Loucy (cell line): ENCODE results near the gene FLT1.

Experiments used
- H2AFZ ChIP-seq: fragments of 200-600 bp; sonication (generic); 2 replicates; pipeline ENCODE4 v1.6.0; 2016; ENCODE audit warnings: antibody characterized with exemption, mild to moderate bottlenecking, low read length, moderate library complexity
- H3F3A ChIP-seq: fragments of 200-600 bp; 2 replicates; pipeline ENCODE4 v1.6.0; 2016; ENCODE audit warnings: antibody characterized with exemption, low read depth, mild to moderate bottlenecking
- H3K27me3 ChIP-seq: fragments of 200-600 bp; sonication (generic); 2 replicates; pipeline ENCODE4 v1.6.1; 2014; ENCODE audit warnings: low read length, mild to moderate bottlenecking; ENCODE audit not compliant: insufficient read depth, poor library complexity, severe bottlenecking
- H3K36me3 ChIP-seq: fragments of 200-600 bp; sonication (generic); 2 replicates; pipeline ENCODE4 v1.6.1; 2016; ENCODE audit warnings: low read length; ENCODE audit not compliant: insufficient read depth
- H3K4me1 ChIP-seq: fragments of 200-600 bp; sonication (generic); 2 replicates; pipeline ENCODE4 v1.5.1; 2014; ENCODE audit warnings: low read length, mild to moderate bottlenecking; ENCODE audit not compliant: insufficient read depth, poor library complexity, severe bottlenecking
- H3K4me2 ChIP-seq: fragments of 200-600 bp; sonication (generic); 2 replicates; pipeline ENCODE4 v1.6.0; 2014; ENCODE audit warnings: antibody characterized with exemption, low read length, low read depth, mild to moderate bottlenecking; ENCODE audit not compliant: poor library complexity, severe bottlenecking
- H3K4me3 ChIP-seq: fragments of 200-600 bp; sonication (generic); 2 replicates; pipeline ENCODE4 v1.5.1; 2014; ENCODE audit warnings: low read length, mild to moderate bottlenecking, mixed read lengths; ENCODE audit not compliant: poor library complexity, severe bottlenecking
- H3K79me2 ChIP-seq: fragments of 200-600 bp; sonication (generic); 2 replicates; pipeline ENCODE4 v1.6.1; 2014; ENCODE audit warnings: low read length; ENCODE audit not compliant: insufficient read depth
- H3K9ac ChIP-seq: fragments of 200-600 bp; sonication (generic); 2 replicates; pipeline ENCODE4 v1.6.0; 2014; ENCODE audit warnings: mild to moderate bottlenecking, low read depth, low read length, moderate library complexity; ENCODE audit not compliant: poor library complexity, severe bottlenecking
- H3K9me2 ChIP-seq: fragments of 200-600 bp; sonication (generic); replicated peaks from 2 replicates; pipeline ENCODE4 v1.6.1; 2016; ENCODE audit warnings: low read depth, low read length, mixed read lengths
- H3K9me3 ChIP-seq: fragments of 200-600 bp; sonication (generic); 2 replicates; pipeline ENCODE4 v1.6.1; 2014; ENCODE audit warnings: mild to moderate bottlenecking, antibody characterized with exemption, low read length, low read depth; ENCODE audit not compliant: insufficient read depth
- H4K20me1 ChIP-seq: fragments of 200-600 bp; sonication (generic); 2 replicates; pipeline ENCODE4 v1.6.0; 2014; ENCODE audit warnings: antibody characterized with exemption, low read length, mild to moderate bottlenecking; ENCODE audit not compliant: insufficient read depth, poor library complexity, severe bottlenecking
- EZH2phosphoT487 ChIP-seq: fragments of 200-600 bp; IDR thresholded peaks from 2 replicates; pipeline ENCODE4 v1.6.1; 2018; ENCODE audit warnings: antibody characterized with exemption, mild to moderate bottlenecking, moderate library complexity, borderline replicate concordance
- TF ChIP-seq, protein P1 (sequence below): fragments of 200-600 bp; sonication (generic); conservative IDR thresholded peaks from 2 replicates; pipeline ENCODE4 v1.5.1; 2014; ENCODE audit warnings: mild to moderate bottlenecking, antibody characterized with exemption, low read length

The FLT1 gene

DNA sequence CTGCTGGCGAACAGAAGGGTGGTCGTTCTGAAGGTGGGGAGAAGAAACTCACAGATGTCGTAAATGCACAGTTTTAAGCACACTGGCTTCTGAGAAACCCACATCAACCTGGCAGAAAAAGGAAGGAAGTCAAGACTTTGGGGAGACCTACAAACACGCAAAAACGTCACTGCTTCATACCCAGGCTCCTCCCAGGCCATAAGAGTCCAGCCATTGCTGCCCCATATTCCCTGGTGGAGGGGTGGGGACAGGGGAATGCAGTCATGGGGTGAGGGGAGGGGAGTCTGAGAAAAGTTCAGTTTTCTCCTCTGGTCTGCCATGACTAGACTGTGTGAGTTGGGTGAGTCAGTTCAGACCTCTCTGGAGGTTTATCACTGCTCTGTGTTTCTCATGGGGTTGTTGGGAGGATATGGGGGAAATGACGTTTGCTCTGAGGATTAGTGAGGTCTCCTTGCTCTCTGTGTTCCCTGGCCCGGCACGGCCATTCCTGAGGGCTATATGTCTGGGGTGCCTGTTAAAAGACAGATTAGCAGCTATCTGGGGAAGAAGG lies 139.0 kb downstream of the FLT1 start:
- H2AFZ ChIP-seq = peak overlapping the region; percentile 28; the same call in 1 of the 2 replicates
- no peaks in the 10 kb centered on the region for H3K9me3 ChIP-seq
- no peaks in the 10 kb centered on the region for H3K36me3 ChIP-seq
- H3K9me2 ChIP-seq = no peaks in the 10 kb centered on the region
- H3K4me2 ChIP-seq = peak overlapping the region; percentile 41
- H3K9ac ChIP-seq = peak overlapping the region; percentile 19
- H3K4me1 ChIP-seq = peaks cover 32% of the 10 kb centered on the region
- no peaks in the 10 kb centered on the region for H3K79me2 ChIP-seq
- no peak for TF ChIP-seq EZH2phosphoT487
- TF ChIP-seq, protein P1, sequence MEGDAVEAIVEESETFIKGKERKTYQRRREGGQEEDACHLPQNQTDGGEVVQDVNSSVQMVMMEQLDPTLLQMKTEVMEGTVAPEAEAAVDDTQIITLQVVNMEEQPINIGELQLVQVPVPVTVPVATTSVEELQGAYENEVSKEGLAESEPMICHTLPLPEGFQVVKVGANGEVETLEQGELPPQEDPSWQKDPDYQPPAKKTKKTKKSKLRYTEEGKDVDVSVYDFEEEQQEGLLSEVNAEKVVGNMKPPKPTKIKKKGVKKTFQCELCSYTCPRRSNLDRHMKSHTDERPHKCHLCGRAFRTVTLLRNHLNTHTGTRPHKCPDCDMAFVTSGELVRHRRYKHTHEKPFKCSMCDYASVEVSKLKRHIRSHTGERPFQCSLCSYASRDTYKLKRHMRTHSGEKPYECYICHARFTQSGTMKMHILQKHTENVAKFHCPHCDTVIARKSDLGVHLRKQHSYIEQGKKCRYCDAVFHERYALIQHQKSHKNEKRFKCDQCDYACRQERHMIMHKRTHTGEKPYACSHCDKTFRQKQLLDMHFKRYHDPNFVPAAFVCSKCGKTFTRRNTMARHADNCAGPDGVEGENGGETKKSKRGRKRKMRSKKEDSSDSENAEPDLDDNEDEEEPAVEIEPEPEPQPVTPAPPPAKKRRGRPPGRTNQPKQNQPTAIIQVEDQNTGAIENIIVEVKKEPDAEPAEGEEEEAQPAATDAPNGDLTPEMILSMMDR = no peak
- peaks cover 8% of the 10 kb centered on the region for H3K27me3 ChIP-seq
- H3F3A ChIP-seq = no peaks in the 10 kb centered on the region
- no peaks in the 10 kb centered on the region for H4K20me1 ChIP-seq
- H3K4me3 ChIP-seq = peak overlapping the region; percentile 18

DNA sequence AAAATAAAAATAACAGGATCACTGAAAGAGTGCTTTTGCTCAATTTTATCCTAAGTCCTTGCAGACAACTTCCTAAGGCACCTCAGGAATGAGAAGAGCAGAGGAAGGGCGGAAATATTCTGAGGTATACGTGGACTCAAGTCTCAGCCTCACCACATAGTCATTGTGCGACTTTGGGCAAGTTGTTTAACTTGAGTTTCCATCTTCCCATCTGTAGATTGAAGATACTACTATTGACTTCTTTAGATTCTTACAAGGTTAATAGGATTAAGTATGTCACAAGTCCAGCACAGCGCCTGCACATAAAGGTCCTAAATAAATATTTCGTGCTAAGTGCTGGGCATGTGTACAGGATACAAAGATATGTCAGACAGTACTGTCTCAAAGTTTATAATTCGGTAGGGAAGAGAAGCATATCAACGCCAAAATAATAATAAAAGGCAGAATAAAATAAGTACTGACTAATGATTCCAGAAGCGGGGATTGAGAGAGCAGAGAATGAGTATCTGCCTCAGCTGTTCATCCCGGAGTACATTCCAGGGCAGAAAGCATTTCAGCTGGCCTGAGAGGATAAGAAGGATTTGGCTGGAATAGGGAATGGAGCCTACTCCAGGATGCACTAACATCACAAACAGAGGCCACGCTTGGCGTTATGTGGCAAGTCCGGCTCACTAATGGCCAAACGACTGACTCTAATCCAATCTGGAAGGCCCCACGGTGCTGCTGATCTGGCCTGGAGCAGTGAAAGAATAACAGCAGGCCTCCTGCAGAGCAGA lies 139.7 kb downstream of the FLT1 start:
- no peaks in the 10 kb centered on the region for H4K20me1 ChIP-seq
- peaks cover 32% of the 10 kb centered on the region for H3K4me1 ChIP-seq
- H2AFZ ChIP-seq = peak overlapping the region; percentile 28; the same call in 1 of the 2 replicates
- peaks cover 8% of the 10 kb centered on the region for H3K27me3 ChIP-seq
- peak overlapping the region; percentile 41 for H3K4me2 ChIP-seq
- no peaks in the 10 kb centered on the region for H3K9me3 ChIP-seq
- no peaks in the 10 kb centered on the region for H3K36me3 ChIP-seq
- TF ChIP-seq, protein P1 = no peak
- no peak for TF ChIP-seq EZH2phosphoT487
- no peaks in the 10 kb centered on the region for H3K79me2 ChIP-seq
- no peaks in the 10 kb centered on the region for H3K9me2 ChIP-seq
- H3F3A ChIP-seq = no peaks in the 10 kb centered on the region
- H3K4me3 ChIP-seq = peak overlapping the region; percentile 18
- H3K9ac ChIP-seq = peak overlapping the region; percentile 19

DNA sequence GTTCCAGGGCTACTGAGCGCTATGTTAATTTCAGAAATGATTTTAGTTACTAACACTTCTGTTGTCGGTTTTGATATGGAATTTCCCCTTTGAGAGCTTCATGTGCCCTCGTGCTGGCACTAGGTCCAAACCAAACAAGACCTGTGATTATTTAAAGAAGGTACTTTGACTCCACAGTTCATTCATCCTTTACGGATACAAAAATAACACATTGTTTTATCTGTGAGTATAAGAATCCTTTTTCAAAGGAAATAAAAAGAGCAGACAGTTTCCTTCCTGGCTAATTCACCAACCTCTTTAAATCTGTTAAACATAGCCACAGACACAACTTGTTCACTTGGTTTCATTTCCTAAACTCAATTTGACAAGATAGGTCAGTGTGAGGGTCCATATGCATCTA lies 141.2 kb downstream of the FLT1 start:
- H3K27me3 ChIP-seq = peaks cover 8% of the 10 kb centered on the region
- no peaks in the 10 kb centered on the region for H3F3A ChIP-seq
- H3K36me3 ChIP-seq = no peaks in the 10 kb centered on the region
- no peaks in the 10 kb centered on the region for H3K9me2 ChIP-seq
- TF ChIP-seq EZH2phosphoT487 = no peak
- TF ChIP-seq, protein P1 = no peak
- H2AFZ ChIP-seq = no peak overlapping the region
- peaks cover 32% of the 10 kb centered on the region for H3K4me1 ChIP-seq
- H3K79me2 ChIP-seq = no peaks in the 10 kb centered on the region
- H3K9ac ChIP-seq = no peak overlapping the region
- H3K4me3 ChIP-seq = no peak overlapping the region
- H3K4me2 ChIP-seq = no peak overlapping the region
- H3K9me3 ChIP-seq = no peaks in the 10 kb centered on the region
- no peaks in the 10 kb centered on the region for H4K20me1 ChIP-seq
